AG04450 (cell line): Measurements from ENCODE around the gene SCPEP1. TPM values are rescaled to one million over a fixed set of nuclear protein-coding genes. Genes with fewer than 3 reads are reported as not detected.

Experiments used
- CTCF ChIA-PET: fragments of 300-600, 350-600 bp; formaldehyde crosslinking; extraction: SDS; loops from one replicate; lab custom pipeline; 2022; ENCODE audit warnings: antibody characterized with exemption, inconsistent platforms; lab: Charles Lee
- POLR2A ChIA-PET: fragments of 350-600 bp; formaldehyde crosslinking; extraction: SDS; loops from one replicate; lab custom pipeline; 2021; ENCODE audit warnings: antibody characterized with exemption, inconsistent platforms; lab: Yijun Ruan, JAX
- DNase-seq: peaks from one replicate; pipeline ENCODE4 v3.0.0-alpha.2; 2011; ENCODE audit warnings: low read depth, low spot score
- H3K27ac ChIP-seq: one replicate; pipeline ENCODE4 v1.5.1; 2012; ENCODE audit warnings: low read depth, low read length, control low read depth
- H3K27me3 ChIP-seq: one replicate; pipeline ENCODE4 v1.6.0; 2012; ENCODE audit warnings: low read length; ENCODE audit not compliant: control insufficient read depth, insufficient read depth
- H3K4me3 ChIP-seq: 2 replicates; pipeline ENCODE4 v1.5.1; 2011; ENCODE audit warnings: mild to moderate bottlenecking, low read depth, low read length, control low read depth
- H3K9me3 ChIP-seq: 2 replicates; pipeline ENCODE4 v1.5.1; 2012; ENCODE audit warnings: low read length; ENCODE audit not compliant: control insufficient read depth, insufficient read depth
- CTCF ChIP-seq: IDR thresholded peaks from 2 replicates; pipeline ENCODE4 v1.5.1; 2011; ENCODE audit warnings: low read depth, low read length, control low read depth, inconsistent platforms
- polyA plus RNA-seq: library from polyadenylated mRNA; depleted of rRNA; stranded (reverse); fragments of >200 nt; gene quantifications from 2 replicates; pipeline ENCODE4 v1.2.3, GENCODE V29; 2011

The SCPEP1 gene
- polyA plus RNA-seq, 1 experiment = 66.4 TPM

- no peak for TF ChIP-seq CTCF
- Histone ChIP-seq H3K27me3 (peaks cover 3% of the 10 kb centered on the region), H3K27ac (no peak overlapping the region), H3K4me3 (no peak overlapping the region), H3K9me3 (no peaks in the 10 kb centered on the region)
- POLR2A ChIA-PET = no interaction called here
- CTCF ChIA-PET = no interaction called here
- DNase-seq = no peak
Measured at GRCh38 chr17:57037411-57037810, 59.5 kb downstream of the SCPEP1 start.

- ChIA-PET POLR2A (no interaction called here), CTCF (no interaction called here)
- H3K27ac ChIP-seq = no peak overlapping the region
- H3K27me3 ChIP-seq = peaks cover 5% of the 10 kb centered on the region
- DNase-seq = no peak
- no peaks in the 10 kb centered on the region for H3K9me3 ChIP-seq
- no peak overlapping the region for H3K4me3 ChIP-seq
- no peak for TF ChIP-seq CTCF
Measured at GRCh38 chr17:57038486-57038885, 60.6 kb downstream of the SCPEP1 start.

- peaks cover 17% of the 10 kb centered on the region for H3K27me3 ChIP-seq
- CTCF ChIA-PET = no interaction called here
- no peak overlapping the region for H3K27ac ChIP-seq
- DNase-seq = no peak
- no peaks in the 10 kb centered on the region; the same call in 1 of the 2 replicates for H3K9me3 ChIP-seq
- POLR2A ChIA-PET = no interaction called here
- TF ChIP-seq CTCF = no peak
- H3K4me3 ChIP-seq = no peak overlapping the region
Measured at GRCh38 chr17:57040571-57040970, 62.6 kb downstream of the SCPEP1 start.

GRCh38 chr17:57043276-57043675 lies 65.3 kb downstream of the SCPEP1 start:
- H3K27ac ChIP-seq = no peak overlapping the region
- no peak overlapping the region for H3K4me3 ChIP-seq
- POLR2A ChIA-PET = no interaction called here
- peaks cover 38% of the 10 kb centered on the region for H3K27me3 ChIP-seq
- no peak for DNase-seq
- peaks cover 4% of the 10 kb centered on the region; the same call in 1 of the 2 replicates for H3K9me3 ChIP-seq
- TF ChIP-seq CTCF = no peak
- CTCF ChIA-PET = interaction anchor here (0.6 kb wide), 1 partner anchor 365 kb away, joined by 4 read pairs; no protein-coding TSS in a partner anchor

- Histone ChIP-seq H3K4me3 (0 out of 2 replicates have a peak overlapping the region, but pooled peaks have one; percentile 10), H3K27ac (no peak overlapping the region), H3K9me3 (peaks cover 4% of the 10 kb centered on the region; the same call in 1 of the 2 replicates), H3K27me3 (peaks cover 38% of the 10 kb centered on the region)
- CTCF ChIA-PET = no interaction called here
- POLR2A ChIA-PET = no interaction called here
- no peak for DNase-seq
- no peak for TF ChIP-seq CTCF
Measured at GRCh38 chr17:57044976-57045867, 67.3 kb downstream of the SCPEP1 start.
